ENCODE results near the gene TSPYL2. TPM values are rescaled to one million over a fixed set of nuclear protein-coding genes. Genes with fewer than 3 reads are reported as not detected.
A peak's percentile ranks its signal among the peaks of the same experiment; 100 is the strongest.

TSPYL2 gene
- total and polyA plus RNA-seq, 2 donors, result 12.7 to 256 TPM

DNA sequence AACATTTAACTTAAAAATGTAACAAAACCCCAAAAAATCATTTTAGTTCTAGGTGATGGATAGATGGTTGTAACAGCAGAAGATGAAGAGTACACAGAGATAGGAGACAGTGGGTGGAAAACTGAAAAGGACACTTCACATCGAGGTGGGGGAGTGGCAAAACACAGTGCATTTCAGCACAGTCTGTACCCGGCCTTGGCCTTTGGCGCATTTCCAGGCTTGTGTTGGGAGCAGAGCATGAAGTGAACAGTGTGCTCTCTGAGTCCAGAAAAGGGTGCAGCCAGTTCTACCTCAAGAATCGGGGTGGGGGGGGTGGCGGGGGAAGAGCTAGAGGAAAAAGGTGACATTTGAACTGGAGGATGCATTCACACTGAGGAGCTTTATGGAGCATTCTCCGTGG, 4.3 kb downstream of the TSPYL2 start:
- H3K36me3 ChIP-seq (ENCODE audit: control insufficient read depth in 2 of 2, insufficient read depth in 2 of 2, low read length in 1 of 2), result peaks cover 26 to 32% of the 10 kb centered on the region in 2 donors
- peaks cover 9 to 28% of the 10 kb centered on the region in 2 donors for H3K4me1 ChIP-seq (ENCODE audit: control insufficient read depth in 2 of 2, insufficient read depth in 2 of 2, low read length in 2 of 2)
- no peak overlapping the region for H3K4me3 ChIP-seq (ENCODE audit: low read length in 2 of 2)
- no peaks in the 10 kb centered on the region for H3K27me3 ChIP-seq (ENCODE audit: control insufficient read depth in 2 of 2, insufficient read depth in 1 of 2, low read length in 1 of 2)
- H3K27ac ChIP-seq (ENCODE audit: low read depth in 1 of 2, low read length in 1 of 2), result no peak overlapping the region
- 90% methylated on average over 6 of the region's 6 CpGs for WGBS
- no peak for DNase-seq (ENCODE audit: low read depth in 6 of 9, low spot score in 9 of 9)
- no peaks in the 10 kb centered on the region for H3K9me3 ChIP-seq (ENCODE audit: control insufficient read depth in 2 of 2, insufficient read depth in 1 of 2, low read length in 1 of 2)

DNA sequence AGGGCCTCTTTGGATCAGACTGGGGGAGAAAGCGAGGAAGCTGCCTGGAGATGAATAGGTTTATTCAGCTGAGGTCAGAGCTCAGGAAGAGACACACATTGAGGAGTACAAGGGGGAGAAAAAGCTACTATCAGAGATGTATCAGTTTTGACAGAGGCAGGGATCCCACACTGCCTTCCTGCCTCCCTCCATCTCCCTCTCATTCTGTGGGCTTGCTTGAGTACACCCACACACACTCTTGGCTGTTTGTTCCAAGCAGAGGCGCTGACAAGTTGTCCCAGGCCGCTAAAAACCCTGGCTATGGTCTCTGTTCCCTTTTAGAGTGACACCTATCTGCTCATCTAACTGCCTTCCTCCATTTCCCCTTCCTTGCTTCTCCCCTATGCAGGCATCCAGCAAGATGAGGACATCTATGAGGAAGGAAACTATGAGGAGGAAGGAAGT, 5.2 kb downstream of the TSPYL2 start:
- Histone ChIP-seq H3K4me1 (ENCODE audit: control insufficient read depth in 2 of 2, insufficient read depth in 2 of 2, low read length in 2 of 2) (peaks cover 9 to 28% of the 10 kb centered on the region in 2 donors), H3K36me3 (ENCODE audit: control insufficient read depth in 2 of 2, insufficient read depth in 2 of 2, low read length in 1 of 2) (peaks cover 26 to 32% of the 10 kb centered on the region in 2 donors), H3K9me3 (ENCODE audit: control insufficient read depth in 2 of 2, insufficient read depth in 1 of 2, low read length in 1 of 2) (no peaks in the 10 kb centered on the region), H3K4me3 (ENCODE audit: low read length in 2 of 2) (no peak overlapping the region), H3K27me3 (ENCODE audit: control insufficient read depth in 2 of 2, insufficient read depth in 1 of 2, low read length in 1 of 2) (no peaks in the 10 kb centered on the region), H3K27ac (ENCODE audit: low read depth in 1 of 2, low read length in 1 of 2) (peak overlapping the region in 1 of 2 donors; percentile 60)
- no peak for DNase-seq (ENCODE audit: low read depth in 6 of 9, low spot score in 9 of 9)
- WGBS, result 92% methylated on average over 3 of the region's 3 CpGs

DNA sequence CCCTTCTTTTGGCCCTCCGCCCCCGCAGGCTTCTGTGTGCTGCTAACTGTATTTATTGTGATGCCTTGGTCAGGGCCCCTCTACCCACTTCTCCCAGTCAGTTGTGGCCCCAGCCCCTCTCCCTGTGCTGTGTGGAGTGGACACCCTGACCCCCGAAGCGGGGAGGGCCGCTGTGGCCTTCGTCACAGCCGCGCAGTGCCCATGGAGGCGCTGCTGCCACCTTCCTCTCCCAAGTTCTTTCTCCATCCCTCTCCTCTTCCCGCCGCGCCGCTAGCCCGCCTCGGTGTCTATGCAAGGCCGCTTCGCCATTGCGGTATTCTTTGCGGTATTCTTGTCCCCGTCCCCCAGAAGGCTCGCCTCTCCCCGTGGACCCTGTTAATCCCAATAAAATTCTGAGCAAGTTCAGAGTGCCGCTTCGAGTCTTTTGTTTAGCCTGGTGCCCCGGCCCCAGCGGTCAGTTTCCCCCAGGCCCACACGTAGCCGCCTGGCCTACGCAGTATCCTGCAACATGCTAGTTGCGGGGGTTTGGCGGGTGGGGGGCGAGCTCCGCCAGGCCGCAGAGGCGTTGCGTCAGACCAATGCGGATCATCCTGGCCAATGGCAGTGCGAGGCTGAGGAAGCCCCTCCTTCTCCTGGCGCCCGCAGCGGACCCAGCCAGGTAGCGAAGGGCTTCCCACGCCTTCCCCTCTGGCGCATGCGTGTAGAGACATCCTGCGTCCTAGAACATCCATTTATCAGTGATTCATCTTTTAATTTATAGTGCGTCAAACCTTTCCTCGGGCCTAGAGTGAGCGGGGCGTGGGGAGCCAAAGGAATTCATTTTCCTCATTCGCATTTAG, 6.2 kb downstream of the TSPYL2 start:
- WGBS, result 38% methylated on average over 51 of the region's 51 CpGs
- Histone ChIP-seq H3K4me1 (ENCODE audit: control insufficient read depth in 2 of 2, insufficient read depth in 2 of 2, low read length in 2 of 2) (peaks cover 9 to 25% of the 10 kb centered on the region in 2 donors), H3K9me3 (ENCODE audit: control insufficient read depth in 2 of 2, insufficient read depth in 1 of 2, low read length in 1 of 2) (no peaks in the 10 kb centered on the region), H3K27ac (ENCODE audit: low read depth in 1 of 2, low read length in 1 of 2) (peak overlapping the region; percentile 74 to 86), H3K27me3 (ENCODE audit: control insufficient read depth in 2 of 2, insufficient read depth in 1 of 2, low read length in 1 of 2) (no peaks in the 10 kb centered on the region), H3K4me3 (ENCODE audit: low read length in 2 of 2) (peak overlapping the region; percentile 49 to 50), H3K36me3 (ENCODE audit: control insufficient read depth in 2 of 2, insufficient read depth in 2 of 2, low read length in 1 of 2) (peaks cover 26 to 32% of the 10 kb centered on the region in 2 donors)
- peak in 3 of 9 donors; percentile 74 to 86 (median 76) for DNase-seq (ENCODE audit: low read depth in 6 of 9, low spot score in 9 of 9)

DNA sequence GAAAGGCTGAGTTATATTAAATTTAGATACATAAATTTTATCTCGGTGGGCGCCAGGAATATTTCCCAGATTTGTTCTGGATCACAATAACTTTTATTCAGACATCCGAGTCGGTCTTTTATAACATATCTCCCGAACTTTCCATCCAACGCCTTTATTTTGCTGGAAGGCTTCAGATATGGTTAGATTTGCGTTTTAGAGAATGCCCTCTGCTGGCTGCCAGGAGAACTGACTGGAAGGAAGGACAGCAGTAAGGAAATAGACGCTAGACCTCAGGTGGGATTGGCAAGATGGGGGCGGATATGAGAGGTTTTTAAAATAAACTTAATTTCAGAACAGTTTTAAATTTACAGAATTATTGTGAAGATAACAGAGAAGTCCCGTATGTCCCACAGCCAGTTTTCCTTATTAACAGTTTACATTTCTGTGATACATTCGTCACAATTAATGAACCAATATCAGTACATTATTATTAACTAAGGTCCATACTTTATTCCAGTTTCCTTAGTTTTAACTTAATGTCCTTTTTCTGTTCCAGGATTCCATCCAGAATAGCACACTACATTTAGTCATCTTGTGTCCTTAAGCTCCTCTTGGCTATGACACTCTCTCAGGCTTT, 7.2 kb downstream of the TSPYL2 start:
- peaks cover under 1 to 21% of the 10 kb centered on the region in 2 donors for H3K4me1 ChIP-seq (ENCODE audit: control insufficient read depth in 2 of 2, insufficient read depth in 2 of 2, low read length in 2 of 2)
- peaks cover 25% of the 10 kb centered on the region in 2 donors for H3K36me3 ChIP-seq (ENCODE audit: control insufficient read depth in 2 of 2, insufficient read depth in 2 of 2, low read length in 1 of 2)
- H3K9me3 ChIP-seq (ENCODE audit: control insufficient read depth in 2 of 2, insufficient read depth in 1 of 2, low read length in 1 of 2), result no peaks in the 10 kb centered on the region
- H3K27me3 ChIP-seq (ENCODE audit: control insufficient read depth in 2 of 2, insufficient read depth in 1 of 2, low read length in 1 of 2), result no peaks in the 10 kb centered on the region
- DNase-seq (ENCODE audit: low read depth in 6 of 9, low spot score in 9 of 9), result peak in 1 of 9 donors; percentile 67
- WGBS, result 12% methylated on average over 11 of the region's 11 CpGs
- peak overlapping the region; percentile 49 to 50 for H3K4me3 ChIP-seq (ENCODE audit: low read length in 2 of 2)
- peak overlapping the region; percentile 74 to 86 for H3K27ac ChIP-seq (ENCODE audit: low read depth in 1 of 2, low read length in 1 of 2)

DNA sequence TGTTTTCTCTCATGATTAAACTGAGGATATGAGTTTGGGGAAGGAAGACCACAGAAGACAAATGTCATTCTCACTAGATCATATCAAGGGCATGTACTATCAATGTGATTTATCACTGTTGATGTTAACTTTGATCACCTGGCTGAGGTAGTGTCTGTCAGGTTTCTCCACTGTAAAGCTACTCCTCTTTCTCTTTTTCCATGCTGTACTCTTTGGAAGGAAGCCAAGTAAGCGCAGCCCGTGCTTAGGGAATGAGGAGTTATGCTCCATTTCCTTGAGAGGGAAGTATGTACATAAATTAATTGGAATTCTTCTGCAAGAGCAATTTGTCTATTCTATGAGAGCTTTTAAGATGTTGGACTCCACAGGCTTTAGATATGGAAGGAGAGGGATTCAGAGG, 7.8 kb downstream of the TSPYL2 start:
- Histone ChIP-seq H3K36me3 (ENCODE audit: control insufficient read depth in 2 of 2, insufficient read depth in 2 of 2, low read length in 1 of 2) (peaks cover 20 to 21% of the 10 kb centered on the region in 2 donors), H3K27me3 (ENCODE audit: control insufficient read depth in 2 of 2, insufficient read depth in 1 of 2, low read length in 1 of 2) (no peaks in the 10 kb centered on the region), H3K27ac (ENCODE audit: low read depth in 1 of 2, low read length in 1 of 2) (no peak overlapping the region), H3K4me3 (ENCODE audit: low read length in 2 of 2) (no peak overlapping the region), H3K9me3 (ENCODE audit: control insufficient read depth in 2 of 2, insufficient read depth in 1 of 2, low read length in 1 of 2) (no peaks in the 10 kb centered on the region), H3K4me1 (ENCODE audit: control insufficient read depth in 2 of 2, insufficient read depth in 2 of 2, low read length in 2 of 2) (peaks cover 0 to 26% of the 10 kb centered on the region in 2 donors)
- DNase-seq (ENCODE audit: low read depth in 6 of 9, low spot score in 9 of 9), result no peak
- WGBS, result 93% methylated on average over 2 of the region's 2 CpGs

DNA sequence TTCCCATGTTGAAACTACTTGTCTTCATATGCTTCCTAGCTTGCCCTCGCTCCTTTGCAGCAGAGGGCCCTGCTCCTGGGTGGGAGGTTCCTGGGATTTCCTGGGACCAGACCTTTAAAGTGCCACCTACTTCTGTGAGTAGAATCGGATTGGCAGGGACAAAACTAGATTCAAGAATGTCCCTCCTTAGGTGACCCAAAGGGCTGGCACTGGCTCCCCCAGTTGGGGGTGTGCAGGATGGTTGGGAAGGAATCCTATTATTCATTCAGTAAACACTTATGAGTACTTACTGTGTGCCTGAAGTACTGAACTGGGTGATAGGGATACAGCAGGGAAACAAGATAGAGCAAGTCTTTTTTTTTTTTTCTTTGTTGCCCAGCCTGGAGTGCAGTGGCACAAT, 9.2 kb downstream of the TSPYL2 start:
- Histone ChIP-seq H3K9me3 (ENCODE audit: control insufficient read depth in 2 of 2, insufficient read depth in 1 of 2, low read length in 1 of 2) (no peaks in the 10 kb centered on the region), H3K4me3 (ENCODE audit: low read length in 2 of 2) (no peak overlapping the region), H3K27me3 (ENCODE audit: control insufficient read depth in 2 of 2, insufficient read depth in 1 of 2, low read length in 1 of 2) (no peaks in the 10 kb centered on the region), H3K36me3 (ENCODE audit: control insufficient read depth in 2 of 2, insufficient read depth in 2 of 2, low read length in 1 of 2) (peaks cover 7 to 13% of the 10 kb centered on the region in 2 donors), H3K4me1 (ENCODE audit: control insufficient read depth in 2 of 2, insufficient read depth in 2 of 2, low read length in 2 of 2) (peaks cover 0 to 27% of the 10 kb centered on the region in 2 donors), H3K27ac (ENCODE audit: low read depth in 1 of 2, low read length in 1 of 2) (no peak overlapping the region)
- DNase-seq (ENCODE audit: low read depth in 6 of 9, low spot score in 9 of 9), result no peak
- WGBS, result 92% methylated on average over 2 of the region's 2 CpGs

DNA sequence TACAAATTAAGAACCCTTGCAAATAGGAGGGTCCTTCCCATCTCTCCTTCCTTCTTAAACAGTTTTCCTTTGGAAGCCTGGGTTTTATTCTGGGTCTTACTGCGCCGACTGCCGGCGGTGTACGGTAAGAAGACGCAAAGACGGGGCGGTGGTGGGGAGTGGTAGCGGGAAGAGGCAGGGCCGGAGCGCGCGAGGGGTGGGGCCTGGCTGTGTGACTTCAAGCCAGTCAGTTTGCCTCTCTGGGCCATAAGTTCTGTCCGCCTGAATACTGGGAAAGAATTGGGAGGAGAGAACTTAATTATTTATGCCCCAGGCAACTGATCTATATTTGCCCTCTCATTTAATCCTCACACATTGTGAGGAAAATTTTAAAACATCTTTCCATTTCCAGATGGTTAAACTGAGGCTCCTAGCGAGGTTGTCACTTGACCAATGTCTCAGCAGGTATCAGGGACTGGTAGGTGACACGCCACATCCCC, 11.0 kb downstream of the TSPYL2 start:
- under 1% methylated on average over 16 of the region's 16 CpGs for WGBS

DNA sequence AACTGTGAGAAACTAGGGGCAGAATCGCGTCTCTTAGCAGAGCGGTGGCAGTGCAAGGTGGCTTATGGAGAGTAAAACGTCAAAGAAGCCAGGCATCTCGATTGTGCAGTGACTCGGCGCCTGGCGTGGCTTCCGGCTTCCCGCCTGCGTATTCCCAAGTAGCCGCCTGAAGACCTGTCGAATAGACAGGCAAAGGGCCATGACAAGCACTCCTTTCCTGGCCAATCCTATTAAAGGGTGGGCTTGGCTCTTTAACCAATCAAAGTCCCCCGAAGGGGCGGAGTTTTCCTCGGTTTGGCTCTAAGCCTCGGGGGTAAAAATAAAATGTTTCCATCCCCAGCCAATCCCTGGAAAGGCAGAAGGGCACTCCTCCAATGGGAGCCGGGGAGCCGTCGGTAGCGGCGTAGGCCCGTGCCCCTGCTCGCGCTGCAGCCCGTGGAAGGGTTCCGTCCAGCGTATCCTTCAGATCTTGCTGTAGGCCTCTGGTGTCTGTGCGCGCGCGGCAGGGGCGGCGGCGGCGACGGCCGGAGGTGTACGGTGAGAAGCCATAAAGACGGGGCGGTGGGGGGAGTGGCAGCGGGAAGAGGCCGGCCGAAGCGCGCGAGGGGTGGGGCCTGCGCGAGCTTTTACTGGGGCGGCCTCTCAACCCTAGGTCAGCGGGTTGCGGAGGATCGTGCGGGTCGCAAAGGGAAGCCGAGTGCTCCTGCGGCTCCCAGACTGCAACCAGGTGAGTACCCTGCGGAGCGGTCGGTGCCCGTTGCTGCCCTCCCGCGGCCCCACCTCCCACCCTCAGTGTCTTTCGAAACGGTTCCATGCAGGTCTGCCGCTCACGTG, 11.8 kb downstream of the TSPYL2 start, which contains the start of gene KANTR:
TSS of gene KANTR (plus strand) at position 395 of the 834 bp plus-strand sequence. CDS start 30,131 bp downstream, outside the sequence.
- Histone ChIP-seq H3K9me3 (ENCODE audit: control insufficient read depth in 2 of 2, insufficient read depth in 1 of 2, low read length in 1 of 2) (no peaks in the 10 kb centered on the region), H3K4me1 (ENCODE audit: control insufficient read depth in 2 of 2, insufficient read depth in 2 of 2, low read length in 2 of 2) (peaks cover 0 to 12% of the 10 kb centered on the region in 2 donors), H3K27me3 (ENCODE audit: control insufficient read depth in 2 of 2, insufficient read depth in 1 of 2, low read length in 1 of 2) (no peaks in the 10 kb centered on the region), H3K27ac (ENCODE audit: low read depth in 1 of 2, low read length in 1 of 2) (peak within 1 kb of the TSS; percentile 92 to 98), H3K36me3 (ENCODE audit: control insufficient read depth in 2 of 2, insufficient read depth in 2 of 2, low read length in 1 of 2) (no peaks in the 10 kb centered on the region), H3K4me3 (ENCODE audit: low read length in 2 of 2) (peak within 1 kb of the TSS; percentile 53 to 70)
- WGBS, result under 1% methylated on average over 67 of the region's 67 CpGs
- DNase-seq (ENCODE audit: low read depth in 6 of 9, low spot score in 9 of 9), result peak in 8 of 9 donors; percentile 69 to 95 (median 84)

More for the DNA sequence above, 11.0 kb downstream of the TSPYL2 start:
- Histone ChIP-seq H3K36me3 (ENCODE audit: control insufficient read depth in 2 of 2, insufficient read depth in 2 of 2, low read length in 1 of 2) (peaks cover 0 to under 1% of the 10 kb centered on the region in 2 donors), H3K4me1 (ENCODE audit: control insufficient read depth in 2 of 2, insufficient read depth in 2 of 2, low read length in 2 of 2) (peaks cover 0 to 15% of the 10 kb centered on the region in 2 donors), H3K9me3 (ENCODE audit: control insufficient read depth in 2 of 2, insufficient read depth in 1 of 2, low read length in 1 of 2) (no peaks in the 10 kb centered on the region), H3K27ac (ENCODE audit: low read depth in 1 of 2, low read length in 1 of 2) (peak overlapping the region; percentile 90 to 98), H3K4me3 (ENCODE audit: low read length in 2 of 2) (peak overlapping the region; percentile 53 to 70), H3K27me3 (ENCODE audit: control insufficient read depth in 2 of 2, insufficient read depth in 1 of 2, low read length in 1 of 2) (no peaks in the 10 kb centered on the region)
- peak in 3 of 9 donors; percentile 68 to 82 (median 68) for DNase-seq (ENCODE audit: low read depth in 6 of 9, low spot score in 9 of 9)
